ENCODE data around the gene RTP4. TPM values are rescaled to one million over a fixed set of nuclear protein-coding genes. Genes with fewer than 3 reads are reported as not detected.

The RTP4 gene
- total and polyA plus RNA-seq, 8 donors: 3.6 to 65.3 (median 6.3) TPM; not detected in 2

DNA sequence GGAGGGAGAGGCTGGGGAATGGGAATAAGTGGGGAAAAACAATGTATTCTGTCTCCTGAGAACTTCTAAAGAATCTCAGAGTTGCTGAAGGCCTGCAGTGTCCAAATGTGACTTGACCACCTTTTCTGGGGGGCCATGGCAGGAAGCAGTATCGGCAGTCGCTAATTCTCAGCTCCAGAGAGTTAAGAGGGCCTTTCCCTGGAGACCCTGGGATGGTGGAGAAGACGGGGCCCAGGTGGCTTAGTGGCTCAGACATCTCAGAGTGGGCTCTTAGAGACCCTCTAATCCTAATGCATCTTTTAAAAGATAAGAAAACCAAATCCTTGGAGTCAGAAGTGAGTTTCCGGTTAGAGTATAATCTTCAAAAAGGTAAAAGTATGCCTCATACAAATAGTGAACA lies 15.1 kb downstream of the RTP4 start:
- Histone ChIP-seq H3K27ac (no peak overlapping the region), H3K4me1 (peaks cover 0 to 5% (median 0%) of the 10 kb centered on the region in 4 donors), H3K9me3 (no peaks in the 10 kb centered on the region), H3K36me3 (no peaks in the 10 kb centered on the region), H3K27me3 (no peaks in the 10 kb centered on the region), H3K4me3 (no peak overlapping the region)
- WGBS, 5 donors: 80 to 99% (median 94%) methylated on average over 4 of the region's 4 CpGs
- no peak for DNase-seq
- intact Hi-C loops (cut with DNase I; ENCODE audit: low total_unique reads): no loop called here
- TF ChIP-seq EP300 (IDR thresholded peaks at IDR 0.05) (no peak), POLR2AphosphoS5 (IDR thresholded peaks at IDR 0.05) (no peak), CTCF (IDR thresholded peaks at IDR 0.05) (no peak), POLR2A (IDR thresholded peaks at IDR 0.05) (no peak)

GRCh38 chr3:187385296-187385695 lies 17.1 kb downstream of the RTP4 start:
- WGBS, 5 donors: 45 to 76% (median 52%) methylated on average over 1 of the region's 1 CpG
- peaks cover 0 to 5% (median 0%) of the 10 kb centered on the region in 4 donors for H3K4me1 ChIP-seq
- H3K9me3 ChIP-seq: no peaks in the 10 kb centered on the region
- H3K36me3 ChIP-seq: no peaks in the 10 kb centered on the region
- no peak overlapping the region for H3K27ac ChIP-seq
- no peak for DNase-seq
- no peaks in the 10 kb centered on the region for H3K27me3 ChIP-seq
- intact Hi-C loops (cut with DNase I; ENCODE audit: low total_unique reads): no loop called here
- H3K4me3 ChIP-seq: no peak overlapping the region
- TF ChIP-seq CTCF (IDR thresholded peaks at IDR 0.05): no peak

- DNase-seq: no peak
- no peaks in the 10 kb centered on the region for H3K9me3 ChIP-seq
- no peaks in the 10 kb centered on the region for H3K36me3 ChIP-seq
- no peaks in the 10 kb centered on the region for H3K4me1 ChIP-seq
- TF ChIP-seq CTCF (IDR thresholded peaks at IDR 0.05): no peak
- TF ChIP-seq POLR2AphosphoS5 (IDR thresholded peaks at IDR 0.05): no peak
- no peak for TF ChIP-seq POLR2A (IDR thresholded peaks at IDR 0.05)
- TF ChIP-seq EP300 (IDR thresholded peaks at IDR 0.05): no peak
- intact Hi-C loops (cut with DNase I; ENCODE audit: low total_unique reads): no loop called here
- H3K27me3 ChIP-seq: no peaks in the 10 kb centered on the region
- H3K27ac ChIP-seq: no peak overlapping the region
- no peak overlapping the region for H3K4me3 ChIP-seq
- WGBS, 5 donors: 29 to 45% (median 33%) methylated on average over 1 of the region's 1 CpG
Measured at GRCh38 chr3:187396661-187397060, 28.5 kb downstream of the RTP4 start.

GRCh38 chr3:187398955-187399354 lies 30.8 kb downstream of the RTP4 start:
- Histone ChIP-seq H3K36me3 (no peaks in the 10 kb centered on the region), H3K4me3 (no peak overlapping the region), H3K4me1 (peaks cover 0 to 2% (median 0%) of the 10 kb centered on the region in 4 donors), H3K27ac (no peak overlapping the region), H3K9me3 (no peaks in the 10 kb centered on the region), H3K27me3 (no peaks in the 10 kb centered on the region)
- TF ChIP-seq EP300 (IDR thresholded peaks at IDR 0.05) (no peak), CTCF (IDR thresholded peaks at IDR 0.05) (no peak), POLR2A (IDR thresholded peaks at IDR 0.05) (no peak), POLR2AphosphoS5 (IDR thresholded peaks at IDR 0.05) (no peak)
- intact Hi-C loops (cut with DNase I; ENCODE audit: low total_unique reads): no loop called here
- DNase-seq: no peak

All from stomach (tissue), 9 donors.